HG02840 (cell line): Measurements from ENCODE around the gene UROC1.
"Not testable (repeated sequence)": the region's sequence is repeated elsewhere in the genome, so short reads cannot be mapped to it uniquely, and the experiment has no call there.

Experiments used
- ATAC-seq: cut with Tn5 transposase; IDR thresholded peaks from one replicate; pipeline ENCODE4 v1.9.1; 2021; ENCODE audit warnings: mild to moderate bottlenecking, moderate library complexity, moderate number of reproducible peaks; ENCODE audit not compliant: unreplicated experiment, low FRiP score

Gene UROC1

DNA sequence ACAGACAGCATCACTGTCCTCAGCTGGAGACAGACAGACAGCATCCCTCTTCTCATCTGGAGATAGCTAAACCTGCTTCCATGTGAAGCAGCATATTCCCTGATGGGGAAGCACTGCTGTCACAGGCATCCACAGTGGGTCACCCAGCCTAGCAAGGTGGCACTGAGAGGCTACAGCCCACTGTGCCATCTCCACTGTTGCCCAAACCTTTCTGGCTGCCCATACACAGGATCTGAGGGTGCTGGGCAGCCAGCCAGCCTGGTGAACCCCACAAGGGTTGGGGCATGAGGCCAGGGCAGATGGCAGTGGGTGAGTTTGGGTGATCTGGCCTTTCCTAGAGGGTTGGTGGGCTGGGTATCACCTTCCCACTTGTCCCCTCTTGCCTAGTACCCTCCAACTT is 18.1 kb upstream of the UROC1 start:
- no peak for ATAC-seq

- not testable (repeated sequence) for ATAC-seq
Observed at GRCh38 chr3:126534716-126535115, 17.1 kb upstream of the UROC1 start.

DNA sequence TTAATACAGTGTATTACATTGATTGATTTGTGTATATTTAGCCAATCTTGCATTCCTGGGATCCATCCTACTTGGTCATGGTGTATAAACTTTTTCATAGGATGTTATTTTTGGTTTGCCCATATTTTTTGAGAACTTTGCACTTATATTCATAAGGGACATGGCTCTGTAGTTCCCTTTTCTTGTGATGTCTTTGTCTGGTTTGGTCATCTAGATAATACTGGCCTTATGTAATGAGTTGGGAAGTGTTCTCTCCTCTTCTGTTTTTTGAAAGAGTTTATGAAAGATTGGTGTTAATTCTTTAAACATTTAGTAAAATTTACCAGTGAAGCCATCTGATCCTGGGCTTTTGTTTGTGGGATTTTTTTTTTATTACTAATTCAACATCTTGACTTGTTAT is 15.9 kb upstream of the UROC1 start:
- no peak for ATAC-seq

DNA sequence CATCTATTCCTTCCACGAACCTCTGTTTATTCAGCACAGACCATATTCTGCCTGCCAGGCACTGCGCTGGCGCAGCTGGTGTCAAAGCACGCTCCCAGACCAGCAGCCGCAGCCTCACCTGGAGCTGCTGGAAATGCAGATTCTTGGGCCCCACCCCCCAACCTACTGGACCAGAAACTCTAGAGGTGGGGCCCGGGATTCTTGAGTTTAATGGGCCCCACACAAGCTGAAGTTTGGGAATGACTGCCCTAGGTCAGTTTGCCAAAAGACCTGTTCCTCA is 13.4 kb upstream of the UROC1 start:
- ATAC-seq: no peak

- no peak for ATAC-seq
Observed at GRCh38 chr3:126530171-126531050, 12.8 kb upstream of the UROC1 start.

GRCh38 chr3:126529585-126530170 is 12.1 kb upstream of the UROC1 start:
- no peak for ATAC-seq

- ATAC-seq: no peak
Observed at GRCh38 chr3:126528800-126529541, 11.4 kb upstream of the UROC1 start.

- no peak for ATAC-seq
Observed at GRCh38 chr3:126528419-126528799, 10.8 kb upstream of the UROC1 start.

- ATAC-seq: no peak
Observed at GRCh38 chr3:126527455-126528211, 10.1 kb upstream of the UROC1 start.

GRCh38 chr3:126527006-126527405 is 9.4 kb upstream of the UROC1 start:
- ATAC-seq: no peak

DNA sequence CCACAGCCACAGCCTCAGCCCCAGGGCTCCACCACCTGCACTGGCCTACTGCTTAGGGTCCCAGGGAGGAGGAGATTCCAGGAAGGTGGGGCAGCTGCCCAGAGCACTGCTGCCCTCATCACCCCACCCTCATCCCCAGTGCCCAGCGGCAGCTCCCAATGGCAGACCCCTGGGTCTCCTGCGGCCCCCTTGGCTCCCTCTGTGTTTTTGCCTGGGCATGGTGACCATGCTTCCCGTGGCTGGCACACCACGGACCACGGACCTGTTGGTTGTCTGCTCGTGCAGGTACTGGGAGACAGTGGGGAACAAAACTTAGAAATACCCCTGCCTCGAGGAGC is 9.1 kb upstream of the UROC1 start:
- no peak for ATAC-seq

DNA sequence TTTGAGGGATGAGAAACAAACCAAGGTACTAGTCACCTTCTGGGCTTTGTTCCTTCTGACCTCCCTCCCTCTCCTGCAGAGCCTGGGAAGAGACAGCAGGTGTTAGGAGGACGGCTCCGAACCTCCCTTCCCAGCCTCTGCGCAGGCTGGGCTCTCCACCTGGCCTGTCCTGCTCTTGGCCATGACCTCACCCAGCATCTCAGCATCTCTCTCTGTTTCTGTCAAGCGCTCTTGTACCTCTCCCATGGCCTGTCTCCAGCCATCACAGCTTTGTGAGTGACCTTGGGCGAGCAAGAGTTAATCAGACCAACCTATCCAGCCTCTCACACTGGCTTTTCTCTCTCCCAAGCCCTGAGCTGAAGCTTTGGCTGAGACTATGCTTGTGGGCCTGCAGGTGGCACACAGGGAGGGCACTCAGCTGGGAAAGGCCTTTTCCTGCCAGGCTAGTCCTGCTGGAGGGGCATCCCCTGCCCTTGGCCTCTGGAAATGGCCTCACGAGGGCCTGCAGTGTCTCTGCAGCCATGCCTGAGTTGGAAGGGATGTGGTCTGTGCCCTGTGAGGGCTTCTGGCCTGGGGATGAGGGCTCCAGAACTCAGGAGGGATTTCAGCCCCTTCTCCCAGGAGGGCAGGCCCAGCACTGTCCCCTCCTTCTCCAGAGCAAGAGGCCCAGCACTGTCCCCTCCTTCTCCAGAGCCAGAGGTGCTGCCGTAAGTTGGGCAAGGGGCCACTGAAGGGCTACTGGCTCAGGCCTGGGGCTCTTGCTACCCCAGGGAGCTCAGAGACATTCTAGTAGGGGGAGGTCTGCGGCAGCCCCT is 8.5 kb upstream of the UROC1 start:
- ATAC-seq: no peak

- no peak for ATAC-seq
Observed at GRCh38 chr3:126525091-126525852, 7.7 kb upstream of the UROC1 start.

GRCh38 chr3:126524429-126524988 is 6.9 kb upstream of the UROC1 start:
- no peak for ATAC-seq

DNA sequence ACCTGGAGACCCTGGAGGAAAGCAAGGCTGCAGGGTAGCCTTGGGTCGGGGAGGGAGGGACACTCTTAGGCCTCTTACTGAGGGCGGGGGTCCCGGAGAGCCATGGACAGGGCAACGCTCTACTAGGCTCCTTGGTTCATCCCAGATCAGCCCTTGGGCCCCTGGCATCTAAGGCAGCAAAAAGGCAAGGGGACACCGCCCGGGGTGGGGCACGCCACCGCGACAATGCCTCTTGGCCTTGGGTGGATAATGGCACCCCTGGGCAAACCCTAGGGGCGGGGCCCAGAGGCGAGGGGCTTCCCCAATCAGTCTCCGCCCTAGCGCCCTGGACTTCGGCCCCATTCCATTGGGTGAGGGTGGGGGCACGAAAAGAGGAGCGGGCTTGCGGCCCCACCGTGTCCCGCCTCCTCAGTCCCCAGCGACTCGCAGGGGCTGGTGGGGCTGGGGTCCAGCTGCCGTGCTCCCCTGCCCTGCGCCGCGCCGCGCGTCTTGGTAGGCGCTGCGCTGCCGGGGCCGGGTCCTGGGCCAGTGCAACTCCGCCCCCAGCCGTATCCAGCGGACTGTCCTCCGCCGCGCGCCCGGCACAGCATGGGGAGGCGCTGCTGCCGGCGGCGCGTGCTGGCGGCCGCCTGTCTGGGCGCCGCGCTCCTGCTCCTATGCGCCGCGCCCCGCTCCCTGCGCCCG is 6.3 kb upstream of the UROC1 start, which contains the start of gene CHST13:
CHST13 (plus strand) TSS at position 411 of the 684 bp plus-strand sequence; CDS start at position 589, 178 bp downstream.
- ATAC-seq: no peak

DNA sequence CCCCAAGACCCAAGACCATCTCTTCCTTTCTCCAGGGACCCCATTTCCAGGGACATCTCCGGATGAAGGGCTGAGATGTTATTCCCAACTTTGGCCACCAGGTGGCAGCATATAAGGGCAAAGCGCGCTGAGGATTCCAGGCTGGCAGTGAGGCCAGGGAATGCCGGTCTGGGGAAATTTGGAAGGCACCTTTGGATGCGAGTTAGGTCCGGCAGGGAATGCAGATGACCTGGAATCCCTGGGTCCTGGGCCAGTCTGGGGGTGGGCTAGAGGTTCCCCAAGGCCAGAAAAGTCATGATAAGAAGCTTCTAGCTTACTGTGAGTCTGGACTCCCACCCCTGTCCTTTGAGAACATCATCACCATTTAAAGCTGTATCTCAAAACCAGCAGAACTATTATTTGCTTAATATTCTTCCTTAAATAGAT is 4.8 kb upstream of the UROC1 start:
- ATAC-seq: no peak

DNA sequence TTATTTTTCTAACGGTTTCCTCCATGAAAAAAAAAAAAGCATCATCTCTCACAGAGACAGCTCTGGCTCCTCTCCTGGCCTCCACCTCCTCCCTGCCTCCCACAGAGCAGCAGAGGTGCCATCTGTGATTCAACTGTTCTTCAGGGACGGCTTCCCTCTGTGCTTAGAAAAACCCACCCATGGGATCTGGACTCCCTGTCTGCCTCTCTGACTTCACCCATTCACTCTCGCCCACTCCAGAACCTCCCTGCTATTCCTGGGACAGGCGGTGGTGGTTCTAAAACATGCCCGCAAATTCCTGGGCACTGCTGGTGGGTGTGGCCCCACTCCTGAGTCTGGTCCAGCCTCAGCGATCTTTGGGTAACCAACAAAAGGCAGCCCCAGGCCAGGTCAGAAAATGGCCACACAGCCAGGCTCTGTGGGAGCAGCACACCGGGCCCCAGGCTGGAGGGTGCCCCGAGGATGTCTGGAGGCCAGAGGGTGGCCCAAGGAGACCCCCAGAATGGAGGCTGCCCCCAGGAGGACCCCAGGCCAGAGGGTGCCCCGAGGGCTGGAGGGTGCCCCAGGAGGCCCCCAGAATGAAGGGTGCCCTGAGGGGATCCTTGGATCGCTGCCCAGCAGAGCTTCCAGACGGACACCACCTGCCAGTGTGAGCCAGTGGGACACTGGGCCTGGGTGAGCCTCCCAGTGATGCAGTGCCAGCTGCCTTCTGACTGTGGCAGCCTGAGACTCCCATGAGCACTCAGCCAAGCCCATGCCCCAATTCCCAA is 3.7 kb upstream of the UROC1 start:
- ATAC-seq: no peak
